GM18517 (cell line): Measurements from ENCODE around the gene SLC25A17.
"Not testable (repeated sequence)": the region's sequence is repeated elsewhere in the genome, so short reads cannot be mapped to it uniquely, and the experiment has no call there.

ENCODE experiments used
- ATAC-seq: cut with Tn5 transposase; IDR thresholded peaks from one replicate; pipeline ENCODE4 v1.9.1; 2021; ENCODE audit warnings: mild to moderate bottlenecking, moderate library complexity; ENCODE audit not compliant: unreplicated experiment

Gene SLC25A17

DNA sequence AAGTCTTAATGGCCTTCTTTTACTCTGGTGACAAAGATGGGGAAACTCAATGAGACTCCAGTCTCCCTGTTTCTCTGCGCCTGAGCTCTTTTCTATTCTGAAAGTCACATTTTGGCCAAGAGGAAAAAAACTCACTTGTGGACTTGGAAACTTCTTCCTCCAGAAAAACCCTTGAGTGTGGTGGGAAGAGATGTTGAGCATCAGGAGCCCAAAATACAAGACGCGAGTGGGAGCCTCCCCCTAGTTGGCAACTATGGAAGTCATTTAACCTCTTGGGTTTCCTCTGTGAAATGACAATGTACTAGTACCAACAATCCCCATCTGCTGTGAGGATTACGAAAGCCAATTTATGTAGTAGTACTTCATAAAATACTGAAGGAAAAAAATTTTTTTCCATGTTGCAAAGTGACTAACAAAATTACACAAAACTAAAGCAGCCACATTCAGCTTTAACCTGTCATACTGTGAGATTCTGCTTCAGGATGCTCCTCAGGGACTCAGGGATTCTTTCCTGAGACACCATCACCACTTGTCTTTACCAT, 524 bp upstream of the SLC25A17 start:
- no peak for ATAC-seq

DNA sequence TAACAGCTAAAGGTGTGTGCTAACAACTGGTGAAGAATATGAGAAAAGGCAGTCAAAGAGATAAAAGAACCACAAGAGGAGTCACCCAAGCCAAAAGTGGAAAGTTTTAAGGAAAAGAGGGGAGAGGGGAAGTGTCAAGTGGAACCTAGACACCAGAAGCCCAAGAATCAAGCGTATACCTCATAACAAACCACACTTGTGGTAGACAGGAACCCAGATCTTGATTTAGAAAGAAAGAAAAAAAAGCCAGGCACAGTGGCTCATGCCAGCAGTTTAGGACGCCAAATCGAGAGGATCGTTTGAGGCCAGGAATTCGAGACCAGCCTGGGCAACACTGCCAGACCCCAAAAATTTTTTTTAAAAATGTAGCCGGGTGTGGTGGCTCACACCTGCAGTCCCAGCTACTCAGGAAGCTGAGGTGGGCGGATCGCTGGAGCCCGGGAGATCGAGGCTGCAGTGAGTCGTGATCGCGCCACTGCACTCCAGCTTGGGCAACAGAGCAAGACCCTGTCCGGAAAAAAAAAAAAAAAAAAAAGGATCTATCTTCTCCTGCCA, 877 bp downstream of the SLC25A17 start:
- no peak for ATAC-seq

DNA sequence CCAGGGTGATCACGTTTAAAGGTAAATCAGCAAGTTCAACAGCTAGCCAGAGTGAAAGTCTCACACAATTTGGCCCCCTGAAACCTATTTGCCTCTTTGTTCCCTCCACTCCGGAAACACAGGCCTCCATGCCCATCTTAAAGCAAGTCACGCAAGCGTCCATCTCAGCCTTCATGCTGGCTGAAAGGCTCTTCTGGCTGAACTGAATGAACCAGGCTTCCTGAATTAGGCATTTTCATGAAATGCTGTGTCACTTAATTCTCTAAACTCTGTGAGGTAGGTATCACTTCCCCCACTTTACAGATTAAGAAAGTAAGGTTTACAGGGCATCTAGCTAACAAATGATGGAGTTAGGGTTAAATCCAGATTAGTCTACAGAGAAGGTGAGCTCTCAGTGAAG, 1.4 kb downstream of the SLC25A17 start:
- no peak for ATAC-seq

DNA sequence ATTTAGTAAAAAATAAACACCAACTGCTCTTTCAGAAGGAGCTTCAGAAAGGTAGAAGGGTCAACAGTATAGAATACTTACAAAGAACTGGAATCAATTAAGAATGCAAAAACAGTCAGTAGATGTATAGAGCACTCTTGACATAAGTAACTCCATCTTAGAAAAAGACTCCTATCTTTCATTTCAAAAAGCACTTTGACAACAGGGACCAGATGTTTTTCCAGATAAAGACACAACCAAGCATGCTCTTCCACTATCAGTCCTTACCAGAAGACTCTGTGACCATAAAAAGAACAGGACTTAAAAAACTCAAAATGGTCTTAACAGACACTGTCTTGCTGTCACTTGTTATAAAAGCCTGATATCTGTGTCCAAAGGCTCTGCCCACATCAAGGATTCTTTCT, 5.2 kb downstream of the SLC25A17 start:
- ATAC-seq = no peak

DNA sequence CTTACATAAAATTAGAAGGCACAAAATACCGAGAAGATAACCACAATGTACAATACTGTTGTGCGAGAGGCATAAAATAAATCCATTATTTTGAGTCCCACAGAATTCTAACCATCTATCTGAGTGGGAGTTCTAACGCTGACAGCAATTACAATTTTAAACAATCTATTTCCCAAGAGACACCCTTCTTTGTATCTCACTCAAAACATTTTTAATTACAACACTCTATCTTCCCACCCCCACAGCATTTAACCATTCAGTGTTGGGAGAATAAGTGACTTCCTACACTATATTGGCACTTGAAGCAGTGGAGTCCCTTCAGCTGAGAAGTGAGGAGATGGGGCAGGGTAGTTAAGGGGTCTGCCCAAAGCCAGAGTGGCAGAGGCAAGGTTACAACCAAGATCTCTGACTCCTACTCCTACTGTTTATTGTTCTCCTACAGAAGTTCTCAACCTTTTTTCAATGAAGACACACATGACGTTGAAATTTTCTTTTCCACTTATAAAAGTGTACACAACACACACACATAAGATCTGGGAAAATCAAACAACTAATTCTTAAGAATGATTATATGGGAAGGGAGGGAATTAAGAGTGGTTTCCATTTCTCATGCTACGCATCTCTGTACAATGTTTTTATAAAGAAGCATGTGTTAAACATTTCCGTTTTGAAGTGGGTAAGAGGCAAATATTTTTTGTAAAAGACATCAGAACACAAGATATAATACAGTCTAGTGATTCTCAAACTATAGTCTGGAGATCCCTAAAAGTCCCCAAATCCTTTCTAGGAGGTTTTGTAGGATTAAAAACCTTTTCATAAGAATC, 10.9 kb downstream of the SLC25A17 start:
- no peak for ATAC-seq

DNA sequence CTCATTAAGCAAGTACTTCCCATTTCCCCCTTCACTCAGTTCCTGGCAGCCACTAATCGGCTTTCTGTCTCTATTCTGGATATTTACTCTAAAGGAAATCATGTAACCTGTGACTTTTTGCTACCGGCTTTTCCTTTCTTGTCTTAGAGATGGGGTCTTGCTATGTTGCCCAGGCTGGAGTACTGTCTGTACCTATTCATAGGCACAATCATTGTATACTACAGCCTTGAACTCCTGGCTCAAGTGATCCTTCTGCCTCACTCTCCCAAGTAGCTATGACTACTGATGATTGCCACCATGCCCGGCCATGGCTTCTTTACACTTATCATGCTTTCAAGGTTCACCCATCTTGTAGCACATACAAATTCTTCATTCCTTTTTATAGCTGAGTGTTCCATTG, 12.4 kb downstream of the SLC25A17 start:
- ATAC-seq = no peak

DNA sequence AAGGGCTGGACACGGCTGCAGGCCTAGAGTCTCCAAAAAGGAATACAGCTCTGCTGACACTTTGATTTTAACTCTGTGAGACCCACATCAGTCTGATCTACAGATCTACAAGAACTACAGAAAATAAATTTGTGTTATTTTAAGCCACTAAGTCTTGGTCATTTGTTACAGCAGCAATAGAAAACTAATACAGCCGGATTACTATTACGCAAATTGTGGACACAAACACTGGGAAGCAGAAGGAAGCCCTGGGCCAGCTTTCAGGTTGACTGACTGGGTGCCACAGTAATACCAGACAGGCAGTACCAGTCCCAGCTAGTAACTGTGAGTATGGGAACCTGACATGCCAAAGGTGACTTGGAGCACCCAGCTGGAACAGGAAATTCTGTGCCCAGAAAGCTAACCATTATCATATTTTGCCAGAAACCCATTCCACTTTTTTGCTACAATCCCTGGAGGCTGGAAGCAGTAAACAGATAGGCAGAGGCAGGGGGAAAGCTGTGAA, 13.4 kb downstream of the SLC25A17 start:
- ATAC-seq = no peak

DNA sequence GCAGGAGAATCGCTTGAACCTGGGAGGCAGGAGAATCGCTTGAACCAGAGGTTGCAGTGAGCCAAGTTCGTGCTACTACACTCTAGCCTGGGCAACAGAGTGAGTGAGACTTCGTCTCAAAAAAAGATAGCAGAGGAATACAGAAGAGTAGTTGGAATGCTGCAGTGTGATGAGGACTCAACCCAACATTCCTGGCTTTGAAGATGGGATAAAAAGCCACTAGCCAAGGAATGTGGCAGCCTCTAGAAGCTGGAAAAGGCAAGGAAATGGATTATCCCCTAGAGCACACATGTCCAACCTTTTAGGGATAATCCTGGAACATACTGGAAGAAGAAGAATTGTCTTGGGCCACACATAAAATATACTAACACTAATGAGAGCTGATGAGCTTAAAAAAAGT, 13.9 kb downstream of the SLC25A17 start:
- no peak for ATAC-seq

DNA sequence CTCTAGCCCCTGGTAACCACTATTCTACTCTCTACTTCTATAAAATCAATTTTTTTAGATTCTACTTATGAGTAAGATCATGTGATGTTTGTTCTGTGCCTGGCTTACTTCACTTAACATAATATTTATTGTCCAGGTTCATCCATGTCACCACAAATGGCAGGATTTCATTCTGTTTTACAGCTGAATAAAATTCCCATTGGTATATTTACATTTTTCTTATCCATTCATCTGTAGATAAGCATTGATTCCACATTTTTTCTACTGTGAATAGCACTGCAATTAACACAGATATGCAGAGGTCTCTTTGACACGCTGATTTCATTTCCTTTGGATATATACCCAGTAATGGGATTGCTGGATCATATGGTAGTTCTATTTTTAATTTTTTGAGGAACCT, 15.8 kb downstream of the SLC25A17 start:
- ATAC-seq = no peak

DNA sequence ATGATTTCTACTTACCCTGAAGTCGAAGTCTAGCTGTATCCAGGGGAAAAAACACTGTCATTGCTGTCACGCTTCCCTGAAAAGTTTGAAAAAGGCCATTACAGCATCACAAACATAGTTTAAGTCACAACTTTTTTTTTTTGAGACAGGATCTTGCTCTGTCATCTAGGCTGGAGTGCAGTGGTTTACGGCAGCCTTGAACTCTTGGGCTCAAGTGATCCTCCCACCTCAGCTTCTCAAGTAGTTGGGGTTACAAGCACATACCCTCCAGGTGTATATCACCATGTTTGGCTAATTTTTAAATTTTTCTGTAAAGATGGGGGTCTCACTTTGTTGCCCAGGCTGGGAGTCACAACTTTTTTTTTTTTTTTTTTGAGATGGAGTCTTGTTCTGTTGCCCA, 20.1 kb downstream of the SLC25A17 start:
- no peak for ATAC-seq

DNA sequence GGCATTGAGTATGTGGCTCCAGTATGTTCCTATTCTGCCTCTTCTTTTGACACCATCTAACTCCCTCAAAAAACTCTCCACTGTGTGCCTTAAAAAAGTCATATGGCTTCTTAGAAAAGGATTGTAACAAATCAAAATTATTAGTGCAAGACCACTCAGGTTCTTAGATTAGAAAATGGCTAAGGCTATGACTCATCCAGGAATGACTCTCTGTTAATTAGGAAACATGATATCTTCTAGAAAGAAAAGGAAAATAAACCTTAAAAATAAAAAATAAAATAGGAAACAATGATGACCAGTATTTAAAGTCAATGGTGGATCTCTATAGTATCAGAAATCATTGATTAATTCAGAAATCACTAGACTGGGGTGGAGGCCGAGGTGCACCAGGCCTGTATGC, 21.7 kb downstream of the SLC25A17 start:
- no peak for ATAC-seq

DNA sequence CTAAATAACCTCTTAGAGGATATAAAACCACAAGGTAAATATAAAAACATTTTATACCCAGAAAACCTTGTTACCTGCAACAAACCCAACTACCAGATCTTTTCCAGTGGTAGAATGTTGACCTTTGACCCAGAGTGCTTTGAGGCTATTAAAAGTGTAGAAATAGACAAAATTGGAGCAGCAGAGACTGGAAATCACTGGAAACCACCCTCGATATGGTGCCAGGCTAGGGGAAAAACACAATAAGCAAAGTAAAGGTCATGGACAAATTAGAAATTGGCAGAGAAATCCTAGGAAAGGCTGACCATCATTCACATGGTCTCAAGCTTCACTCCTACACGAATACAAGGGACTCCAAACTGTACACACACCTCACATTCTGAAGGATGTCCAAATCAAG, 26.7 kb downstream of the SLC25A17 start:
- ATAC-seq = no peak

DNA sequence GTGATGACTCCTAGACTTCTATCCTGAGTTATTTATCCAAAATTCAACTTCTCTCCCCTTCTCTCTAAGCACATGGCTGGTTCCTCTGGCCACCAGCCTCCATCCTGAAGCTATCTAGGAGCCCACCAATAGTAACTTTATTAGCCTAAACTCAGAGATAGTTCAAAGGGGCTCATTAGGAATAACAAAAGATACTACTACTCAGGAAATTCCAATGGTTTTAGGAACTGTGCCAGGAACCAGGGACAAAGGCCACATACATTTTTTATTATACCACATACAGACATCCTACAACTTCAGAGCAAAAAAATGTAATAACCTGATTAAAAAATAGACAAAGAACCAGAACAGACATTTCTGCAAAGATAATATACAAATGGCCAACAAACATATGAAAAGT, 27.9 kb downstream of the SLC25A17 start:
- ATAC-seq = no peak

DNA sequence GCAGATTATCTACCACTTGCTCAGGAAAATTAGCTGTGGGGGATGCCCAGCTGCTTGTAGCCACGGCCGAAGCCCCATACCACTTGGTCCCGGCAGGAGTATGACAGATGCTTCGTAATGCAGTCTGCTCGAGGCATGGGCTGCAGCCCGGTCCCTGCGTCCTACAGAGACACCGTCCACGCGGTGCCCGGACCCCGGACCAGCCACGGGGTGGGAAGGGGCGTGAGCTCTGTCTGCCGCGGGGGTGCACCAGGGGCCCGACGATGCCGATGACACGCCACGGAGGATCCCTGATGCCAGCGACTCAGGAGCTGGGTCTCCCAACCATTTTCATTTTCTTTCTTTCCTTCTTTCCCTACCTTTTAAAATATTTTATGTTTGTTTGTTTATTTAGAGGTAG, 30.0 kb downstream of the SLC25A17 start:
- no peak for ATAC-seq

DNA sequence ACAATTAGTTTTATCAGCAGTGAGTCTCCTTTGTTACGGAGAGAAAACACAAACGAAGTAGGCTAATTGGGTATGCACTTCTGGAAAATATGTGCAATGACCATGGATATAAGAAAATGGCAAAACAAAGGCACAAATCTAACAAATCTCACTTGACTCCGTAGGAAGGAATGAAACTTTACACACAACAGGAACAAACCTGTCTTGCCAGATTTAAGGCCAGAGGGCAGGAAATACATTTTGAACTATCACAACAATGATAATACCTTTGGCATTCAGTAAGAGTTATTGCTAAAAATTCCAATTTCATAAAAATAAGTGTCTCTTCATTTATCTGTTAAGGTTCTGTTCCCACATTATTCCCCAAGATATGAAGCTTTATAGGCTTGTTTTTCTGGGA, 36.6 kb downstream of the SLC25A17 start:
- ATAC-seq = no peak

DNA sequence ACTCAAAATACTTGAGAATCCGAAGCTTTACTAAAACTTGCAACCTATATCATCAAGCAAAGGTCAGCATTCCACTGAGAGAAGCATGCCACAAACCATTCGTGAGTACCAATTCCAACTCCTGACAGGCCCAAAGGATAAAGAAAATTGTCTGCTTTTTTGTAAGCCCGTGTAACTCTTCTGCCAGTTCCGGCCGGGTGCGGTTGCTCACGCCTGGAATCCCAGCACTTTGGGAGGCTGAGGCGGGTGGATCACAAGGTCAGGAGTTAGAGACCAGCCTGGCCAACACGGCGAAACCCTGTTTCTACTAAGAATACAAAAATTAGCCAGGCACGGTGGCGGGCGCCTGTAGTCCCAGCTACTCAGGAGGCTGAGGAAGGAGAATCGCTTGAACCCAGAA, 37.4 kb downstream of the SLC25A17 start:
- not testable (repeated sequence) for ATAC-seq

DNA sequence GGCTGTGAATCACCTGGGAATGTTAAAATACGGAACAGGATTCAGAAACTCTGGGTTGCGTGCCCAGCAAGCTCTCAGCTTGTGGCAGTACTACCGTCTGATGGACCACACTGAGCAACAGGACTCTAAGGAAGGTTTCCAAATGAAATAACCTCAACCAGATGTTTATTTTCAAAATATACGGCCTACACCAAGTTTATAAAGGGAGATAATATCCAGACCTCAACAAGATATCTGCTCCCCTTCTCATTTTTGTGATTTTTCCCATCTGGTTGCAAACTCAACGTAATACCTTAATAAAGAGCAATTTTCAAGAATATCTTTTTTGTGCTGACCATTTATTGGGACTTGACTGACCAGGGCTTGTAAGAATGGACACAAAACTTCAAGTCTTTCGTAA, 49.4 kb downstream of the SLC25A17 start:
- no peak for ATAC-seq

DNA sequence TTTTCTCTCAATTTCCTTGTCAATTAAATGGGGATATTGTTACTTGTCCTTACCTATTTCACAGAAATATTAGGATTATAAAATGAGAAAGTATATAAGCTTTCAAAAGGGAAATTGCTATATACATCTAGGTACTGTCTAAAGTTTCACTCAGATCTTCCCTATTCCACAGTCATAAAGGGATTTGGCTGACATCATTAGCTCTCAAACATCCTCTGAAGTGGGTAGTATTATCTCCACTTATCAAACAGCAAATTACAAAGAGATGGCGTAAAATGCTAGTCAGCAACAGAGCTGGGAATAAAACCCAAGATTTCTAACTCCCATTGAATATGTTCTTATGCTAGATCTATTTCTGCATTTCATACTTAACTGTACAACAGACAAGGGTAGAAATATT, 50.9 kb downstream of the SLC25A17 start:
- ATAC-seq = no peak

DNA sequence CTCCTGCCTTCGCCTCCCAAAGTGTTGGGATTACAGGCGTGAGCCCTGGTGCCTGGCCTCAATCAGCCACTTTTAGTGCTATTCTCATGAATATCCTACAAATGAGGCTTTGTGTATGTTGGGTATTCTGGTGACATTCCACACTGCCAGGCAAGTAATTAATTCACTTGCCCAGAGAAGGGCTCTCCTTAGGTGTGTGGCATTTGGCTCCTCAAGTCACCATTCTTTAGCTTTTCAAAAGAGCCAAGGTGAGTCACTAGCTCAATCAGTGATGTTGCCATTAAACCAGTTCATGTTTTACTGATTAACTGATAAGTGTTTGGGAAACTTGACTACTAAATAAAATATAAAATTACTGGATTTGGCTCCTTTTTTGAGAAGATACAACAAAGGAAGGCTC, 52.2 kb downstream of the SLC25A17 start:
- no peak for ATAC-seq

DNA sequence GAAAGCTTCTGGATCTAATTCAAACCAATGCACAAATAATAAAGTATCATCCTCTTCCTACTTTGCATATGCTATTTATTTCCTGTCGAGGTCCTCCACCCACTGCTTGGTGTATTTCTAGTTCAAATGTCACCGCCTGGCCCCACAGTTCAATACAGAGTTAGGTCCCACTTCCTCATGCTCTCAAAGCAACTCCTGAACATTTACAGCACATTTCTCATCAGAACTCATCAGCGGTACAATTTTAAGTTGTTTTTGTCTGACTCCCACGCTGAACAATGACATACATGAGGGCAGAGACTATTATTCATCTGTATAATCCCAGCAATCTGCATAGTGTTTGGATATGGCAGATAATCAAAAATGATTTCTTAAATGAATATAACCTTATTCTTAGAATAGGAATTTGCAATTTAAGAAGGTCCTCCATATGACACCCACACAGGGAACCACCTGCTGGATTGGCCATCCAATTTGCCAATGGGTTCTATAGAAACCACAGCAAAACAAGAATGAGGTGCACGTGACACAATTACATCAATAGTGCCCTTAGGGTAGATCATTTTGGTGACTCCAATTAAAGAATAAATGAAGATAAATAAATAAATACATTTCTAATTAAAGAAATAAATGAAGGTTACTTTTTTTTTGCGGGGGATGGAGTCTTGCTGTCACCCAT, 54.2 kb downstream of the SLC25A17 start:
- ATAC-seq = no peak

DNA sequence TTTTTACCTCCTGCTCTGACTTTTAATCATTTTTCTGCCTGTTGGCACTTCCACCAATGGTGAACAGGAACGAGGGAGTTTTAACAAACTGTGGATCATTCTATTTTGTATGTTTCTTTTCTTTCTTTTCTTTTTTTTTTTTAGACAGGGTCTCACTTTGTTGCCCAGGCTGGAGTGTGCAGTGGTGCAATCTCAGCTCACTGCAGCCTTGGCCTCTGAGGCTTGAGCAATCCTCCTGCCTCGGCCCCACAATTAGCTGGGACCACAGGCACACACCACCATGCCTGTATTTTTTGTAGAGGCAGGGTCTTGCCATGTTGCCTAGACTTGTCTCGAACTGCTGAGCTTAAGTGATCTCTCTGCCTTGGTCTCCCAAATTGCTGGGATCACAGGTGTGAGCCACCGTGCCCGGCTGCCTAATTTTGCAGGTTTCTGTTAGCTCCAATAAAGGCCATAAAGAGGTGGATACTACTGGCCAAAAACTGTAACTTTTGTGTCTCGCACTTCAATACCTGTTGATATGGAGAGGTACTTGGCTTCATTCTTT, 59.8 kb downstream of the SLC25A17 start:
- ATAC-seq = no peak
